ENCODE results near the gene PRRT2.
"Not testable (repeated sequence)": the region's sequence is repeated elsewhere in the genome, so short reads cannot be mapped to it uniquely, and the experiment has no call there.

The PRRT2 gene

GRCh38 chr16:29790949-29791844 lies 20.8 kb upstream of the PRRT2 start:
- DNase-seq: no peak

- DNase-seq: no peak
Measured at GRCh38 chr16:29791845-29792807, 19.9 kb upstream of the PRRT2 start.

- DNase-seq: not testable (repeated sequence)
Measured at GRCh38 chr16:29793153-29793552, 18.8 kb upstream of the PRRT2 start.

- DNase-seq: no peak
Measured at GRCh38 chr16:29794231-29794710, 17.7 kb upstream of the PRRT2 start.

GRCh38 chr16:29802416-29802935 lies 9.5 kb upstream of the PRRT2 start:
- no peak for DNase-seq

GRCh38 chr16:29804020-29804419 lies 8.0 kb upstream of the PRRT2 start:
- no peak for DNase-seq

GRCh38 chr16:29804455-29805231 lies 7.3 kb upstream of the PRRT2 start:
- DNase-seq: no peak

GRCh38 chr16:29805232-29806098 lies 6.5 kb upstream of the PRRT2 start:
- peak; percentile 96 for DNase-seq

GRCh38 chr16:29806099-29806579 lies 5.9 kb upstream of the PRRT2 start, which contains the start of gene MAZ:
TSS of gene MAZ (plus strand) at chr16:29806529. CDS start at chr16:29806702, 173 bp downstream.
- peak; percentile 51 for DNase-seq

GRCh38 chr16:29806641-29807425 lies 5.2 kb upstream of the PRRT2 start:
- no peak for DNase-seq

- DNase-seq: peak; percentile 91
Measured at GRCh38 chr16:29807426-29808218, 4.4 kb upstream of the PRRT2 start.

GRCh38 chr16:29808219-29808900 lies 3.6 kb upstream of the PRRT2 start:
- no peak for DNase-seq

- DNase-seq: no peak
Measured at GRCh38 chr16:29809031-29809747, 2.8 kb upstream of the PRRT2 start.

- DNase-seq: no peak
Measured at GRCh38 chr16:29809850-29810698, 1.9 kb upstream of the PRRT2 start.

- DNase-seq: no peak
Measured at GRCh38 chr16:29810699-29811169, 1.3 kb upstream of the PRRT2 start.

- DNase-seq: no peak
Measured at GRCh38 chr16:29811170-29811895, 660 bp upstream of the PRRT2 start.

Measured in KG1 (cell line).